Medulla oblongata (tissue), 1 donor: ENCODE results near the gene TRPM5.

ENCODE experiments used
- DNase-seq: peaks from one replicate; pipeline ENCODE4 v3.0.0-alpha.2; 2015; ENCODE audit errors: extremely low spot score

TRPM5 gene

DNA sequence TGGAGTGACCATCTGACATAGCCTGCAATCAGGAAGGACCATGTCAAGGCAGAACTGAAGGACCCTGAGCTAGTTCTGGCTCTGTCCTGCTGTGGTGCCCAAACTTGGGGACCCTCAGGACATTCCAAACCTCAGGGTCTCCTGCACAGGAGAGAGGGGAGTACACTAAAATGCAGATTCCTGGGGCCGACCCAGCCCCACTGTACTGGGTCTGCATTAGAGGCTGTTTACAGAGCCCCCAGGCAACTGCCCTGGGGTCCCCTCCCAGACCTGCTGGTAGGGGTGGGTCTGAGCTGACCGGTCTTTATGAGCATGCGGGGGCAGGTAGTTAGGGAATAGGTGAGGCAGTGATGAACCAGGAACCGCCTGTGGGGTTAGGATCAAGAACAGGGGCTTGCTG is 6.8 kb downstream of the TRPM5 start:
- no peak for DNase-seq

DNA sequence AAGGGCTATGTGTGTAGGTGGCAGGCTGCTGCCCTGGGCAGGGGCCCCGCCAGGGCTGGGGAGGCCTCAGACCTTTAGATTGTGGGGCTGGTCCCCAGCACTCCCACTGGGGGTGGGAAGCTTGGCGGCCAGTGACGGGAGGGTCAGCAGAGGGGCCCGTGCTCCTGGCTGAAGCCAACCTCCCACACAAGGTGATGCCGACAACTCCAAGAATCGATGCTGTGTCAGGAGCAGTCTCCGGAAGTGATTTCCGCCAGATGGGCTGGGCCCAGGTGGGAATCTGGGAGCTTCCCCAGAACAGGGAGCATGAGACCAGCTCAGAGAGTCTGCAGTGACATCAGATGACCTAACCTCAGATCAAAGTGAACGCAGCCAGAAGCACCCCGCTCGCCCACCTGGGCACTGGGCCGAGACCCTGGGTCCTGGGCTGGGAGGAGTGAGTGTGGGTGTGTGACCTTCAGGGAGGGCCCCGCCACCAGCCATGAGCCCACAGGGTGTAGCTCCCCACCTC is 7.7 kb downstream of the TRPM5 start:
- no peak for DNase-seq

DNA sequence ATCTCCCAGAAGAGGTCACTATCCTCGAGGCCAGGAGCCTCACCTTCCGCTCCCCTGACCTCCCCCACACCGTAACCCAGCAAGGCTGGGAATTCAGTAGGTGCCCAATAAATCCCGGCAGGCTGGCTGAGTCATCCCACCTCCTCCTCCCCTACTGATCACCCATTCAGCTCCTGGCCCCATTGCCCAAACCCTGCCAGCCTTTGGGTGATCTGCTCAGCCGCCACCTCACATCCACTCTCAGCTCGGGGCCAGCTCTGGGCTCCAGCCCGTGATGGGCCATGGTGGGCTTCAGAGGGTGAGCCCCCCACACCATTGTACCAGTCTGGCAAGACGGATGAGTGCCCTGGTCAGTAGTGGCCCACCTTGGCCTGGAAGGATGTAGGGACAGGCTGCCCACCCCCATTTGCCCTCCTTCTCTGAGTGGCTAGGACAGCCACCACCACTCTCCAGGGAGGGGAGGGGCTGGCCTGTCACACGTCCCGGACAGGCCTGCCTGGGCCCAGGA is 8.2 kb downstream of the TRPM5 start:
- no peak for DNase-seq

DNA sequence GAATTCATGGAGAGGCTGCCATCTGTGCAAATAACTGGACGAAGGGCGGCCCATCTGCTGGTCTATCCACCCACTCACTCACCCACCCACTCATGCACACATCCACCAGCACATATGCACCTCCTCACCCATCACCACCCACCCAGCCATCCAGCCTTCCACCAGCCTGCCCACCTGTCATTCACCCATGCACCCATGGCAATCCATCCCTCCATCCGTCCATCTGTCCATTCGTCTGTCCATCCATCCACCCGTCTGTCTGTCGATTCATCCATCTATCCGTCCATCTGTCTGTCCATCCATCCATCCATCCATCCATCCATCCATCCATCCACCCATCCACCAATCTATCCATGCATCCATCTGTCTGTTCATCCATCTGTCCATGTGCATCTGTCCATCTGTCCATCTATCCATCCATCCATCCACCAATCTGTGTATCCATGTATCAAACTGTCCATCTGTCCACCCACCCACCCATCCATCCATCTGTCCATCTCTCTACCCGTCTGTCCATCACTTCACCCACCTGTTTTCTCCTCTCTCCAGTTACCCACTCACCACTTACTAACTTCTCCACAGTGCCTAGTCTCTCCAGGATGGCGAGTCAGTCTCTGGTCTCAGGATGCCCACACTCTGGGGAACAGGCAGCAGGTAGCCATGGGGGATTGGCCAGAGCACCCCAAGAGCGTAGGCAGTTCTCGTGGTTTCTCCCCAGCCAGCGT is 8.9 kb downstream of the TRPM5 start:
- DNase-seq: no peak

DNA sequence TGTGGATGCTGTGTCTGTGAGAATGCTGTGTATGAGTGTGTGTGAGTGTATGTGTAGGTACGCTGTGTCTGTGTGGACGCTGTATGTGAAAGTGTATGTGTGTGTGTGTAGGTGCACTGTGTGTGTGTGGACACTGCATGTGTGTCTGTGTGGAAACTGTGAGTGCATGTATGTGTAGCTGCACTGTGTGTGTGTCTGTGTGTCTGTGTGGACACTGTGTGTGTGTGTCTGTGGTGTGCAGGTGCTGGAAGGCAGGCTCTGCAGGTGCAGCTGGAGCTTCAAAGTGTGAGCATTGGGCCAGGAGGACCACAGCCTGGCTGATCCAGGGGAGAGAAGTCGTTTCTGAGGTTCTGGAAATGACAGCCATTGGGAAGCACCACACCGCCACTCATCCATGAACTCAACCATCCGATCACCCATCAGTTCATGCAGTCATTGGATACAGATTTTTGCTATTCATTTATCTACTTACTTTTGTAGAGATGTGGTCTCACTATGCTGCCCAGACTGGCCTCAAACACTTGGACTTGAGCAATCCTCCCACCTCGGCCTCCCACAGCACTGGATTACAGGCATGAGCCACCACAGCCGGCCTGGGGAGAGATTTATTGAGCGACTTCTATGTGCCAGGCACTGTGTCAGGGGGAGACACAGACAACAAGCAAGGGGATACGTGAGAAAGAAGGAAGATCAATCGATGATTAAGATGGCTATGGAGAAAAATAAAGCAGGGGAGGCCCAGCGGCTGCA is 9.6 kb downstream of the TRPM5 start:
- no peak for DNase-seq

DNA sequence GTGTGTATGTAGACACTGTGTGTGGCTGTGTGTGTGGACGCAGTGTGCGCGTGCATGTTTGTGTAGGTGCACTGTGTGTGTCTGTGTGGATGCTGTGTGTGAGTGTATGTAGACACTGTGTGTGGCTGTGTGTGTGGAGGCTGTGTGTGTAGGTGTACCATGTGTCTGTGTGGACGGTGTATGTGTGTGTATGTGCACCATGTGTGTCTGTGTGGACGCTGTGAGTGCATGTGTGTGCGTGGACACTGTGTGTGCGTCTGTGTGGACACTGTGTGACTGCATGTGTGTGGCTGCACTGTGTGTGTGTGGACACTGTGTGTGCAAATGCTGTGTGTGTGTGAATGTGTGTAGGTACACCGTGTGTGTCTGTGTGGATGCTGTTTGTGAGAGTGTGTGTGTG is 10.3 kb downstream of the TRPM5 start:
- DNase-seq: no peak

DNA sequence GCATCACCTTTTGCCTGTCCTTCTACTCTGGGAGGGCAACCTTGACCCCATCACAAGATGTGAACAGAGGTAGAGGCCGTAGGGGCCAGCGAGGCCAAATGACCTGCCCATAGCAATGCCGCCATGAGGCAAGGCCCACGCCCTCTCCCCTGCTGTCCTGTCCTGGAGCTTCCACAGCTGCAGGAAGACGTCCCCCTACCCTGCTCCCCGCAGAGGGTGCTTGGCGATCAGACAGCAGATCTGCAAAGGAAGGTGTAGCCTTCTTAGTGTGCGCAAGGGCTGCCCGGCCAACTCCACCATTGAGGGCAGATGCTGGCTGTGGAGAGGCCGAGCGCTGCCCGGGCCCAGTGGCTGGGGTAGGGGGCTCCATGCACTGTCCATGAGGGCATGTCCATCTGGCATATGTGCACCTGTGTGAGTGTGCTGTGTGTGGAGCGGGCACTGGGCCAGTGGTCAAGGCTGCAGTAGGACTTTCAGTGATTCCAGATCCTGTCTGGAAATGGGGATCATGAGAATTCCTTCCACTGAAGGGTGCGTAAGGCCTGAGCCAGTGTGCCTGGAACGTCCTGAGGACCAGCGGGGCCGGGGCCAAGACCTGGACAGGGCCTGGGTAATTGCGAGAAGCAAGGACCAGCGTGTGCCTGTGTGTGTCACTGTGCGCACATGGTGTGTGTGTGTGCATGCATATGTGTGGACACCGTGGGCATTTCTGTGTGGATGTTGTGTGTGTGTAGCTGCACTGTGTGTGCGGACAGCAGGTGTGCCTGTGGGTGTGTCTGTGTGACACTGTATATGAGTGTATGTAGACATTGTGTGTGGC is 11.0 kb downstream of the TRPM5 start:
- DNase-seq: no peak

DNA sequence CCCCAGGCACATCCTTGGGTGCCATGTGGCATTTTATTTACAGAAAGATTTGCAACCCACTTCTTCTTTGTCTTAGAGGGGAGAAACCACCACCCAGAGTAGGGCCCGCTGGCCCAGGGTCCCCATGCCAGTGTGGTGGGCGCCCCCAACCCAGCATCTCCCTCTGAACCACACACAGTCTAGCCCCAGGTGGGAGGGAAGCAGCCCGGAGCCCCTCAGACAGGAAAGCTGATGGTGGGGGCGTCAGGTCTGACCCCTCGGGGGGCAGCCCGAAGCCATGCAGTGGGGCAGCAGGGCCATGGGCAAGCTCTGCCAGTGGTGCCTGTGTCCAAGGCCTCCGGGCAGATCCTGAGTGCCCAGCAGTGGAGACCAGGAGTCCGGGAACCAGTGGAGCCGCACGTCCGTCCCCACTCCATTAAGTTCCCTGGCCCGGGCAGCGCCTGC is 11.7 kb downstream of the TRPM5 start:
- DNase-seq: no peak

DNA sequence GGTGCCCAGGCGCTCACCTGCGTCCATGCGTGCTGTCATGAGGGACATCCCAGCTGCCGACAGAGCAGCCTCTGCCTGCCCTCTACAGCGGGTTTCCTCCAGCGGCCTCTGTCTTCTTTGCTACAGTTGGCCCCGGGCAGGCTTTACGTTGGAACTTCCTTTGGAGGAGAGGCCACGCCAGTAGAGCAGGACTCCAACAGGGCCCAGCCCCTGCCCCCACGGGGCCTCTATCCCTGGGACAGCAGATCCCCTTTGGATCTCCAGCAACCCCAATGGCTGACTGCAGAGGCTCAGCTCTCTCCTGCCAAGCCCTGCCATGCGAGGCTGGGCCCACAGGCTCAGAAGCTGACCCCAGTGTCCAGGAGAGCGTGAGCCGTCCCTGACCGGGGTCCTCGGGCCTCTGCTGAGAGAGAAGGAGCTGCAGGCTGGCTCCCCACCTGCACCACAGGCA is 12.1 kb downstream of the TRPM5 start:
- DNase-seq: no peak

DNA sequence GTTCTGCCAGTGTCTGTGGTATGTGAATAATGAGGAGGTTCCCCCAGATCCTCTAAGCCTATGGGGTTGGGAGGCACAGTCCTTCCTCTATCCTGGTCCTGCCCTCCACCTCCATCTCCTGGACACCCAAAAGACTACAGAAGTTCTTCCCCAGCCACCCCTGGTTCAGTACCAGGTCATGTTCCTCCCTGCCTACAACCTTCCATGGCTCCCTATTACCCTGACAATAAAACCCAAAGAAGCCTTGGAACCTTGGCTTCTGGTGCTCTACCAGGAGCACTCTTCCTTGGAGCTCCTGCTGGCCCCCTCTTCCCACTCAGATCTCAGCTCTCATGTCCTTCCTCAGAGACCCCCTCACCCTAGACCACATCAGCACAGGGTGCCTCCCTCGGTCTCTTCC is 12.9 kb downstream of the TRPM5 start:
- DNase-seq: no peak

DNA sequence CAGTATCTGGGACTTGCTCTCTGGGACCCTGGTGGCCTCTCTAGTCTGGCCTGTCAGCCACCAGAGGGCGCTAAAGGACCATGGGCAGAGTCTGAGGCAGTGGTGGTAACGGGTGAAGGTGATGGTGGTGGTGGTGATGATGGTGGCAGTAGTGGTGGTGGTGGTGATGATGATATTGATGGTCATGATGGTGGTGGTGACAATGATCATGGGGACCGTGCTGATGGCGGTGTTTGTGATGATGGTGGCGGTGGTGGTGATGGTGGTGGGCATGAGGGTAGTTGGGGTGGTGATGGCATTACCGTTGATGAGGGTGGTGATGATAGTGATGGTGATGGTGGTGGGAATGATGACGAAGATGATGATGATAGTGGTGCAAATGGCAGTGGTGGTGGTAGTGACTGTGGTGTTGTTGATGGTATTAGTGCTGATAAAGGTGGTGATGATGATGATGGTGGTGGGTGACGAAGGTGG is 16.0 kb downstream of the TRPM5 start:
- DNase-seq: peak; percentile 77

DNA sequence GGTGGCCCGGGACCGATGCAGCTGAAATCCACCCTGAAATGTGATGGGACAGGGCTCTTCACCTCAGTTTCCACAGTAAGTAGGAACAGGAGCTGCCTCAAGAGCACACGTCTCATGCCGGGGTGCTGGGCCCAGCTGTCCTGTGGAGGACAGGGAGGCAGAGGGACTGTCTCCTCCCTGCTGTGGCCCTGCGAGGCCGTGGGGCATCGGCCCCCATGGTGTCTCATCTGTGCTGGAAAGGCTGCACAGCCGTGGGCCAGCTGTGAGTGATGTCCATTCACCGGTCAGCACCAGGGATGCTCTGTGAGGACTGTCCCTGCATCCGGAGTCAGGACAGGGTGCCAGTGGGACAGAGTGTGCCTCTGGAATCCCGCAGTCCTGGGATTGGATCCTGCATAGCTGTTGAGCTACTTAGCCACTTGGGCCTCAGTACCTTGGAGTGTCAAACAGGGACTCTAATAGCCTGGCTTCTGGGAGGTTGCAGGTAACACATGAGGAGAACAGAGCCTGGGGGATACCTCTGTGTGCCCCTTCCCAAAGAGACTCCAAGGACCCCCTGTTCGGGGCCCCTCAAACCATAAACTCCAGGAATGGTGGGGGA is 16.5 kb downstream of the TRPM5 start:
- DNase-seq: no peak

DNA sequence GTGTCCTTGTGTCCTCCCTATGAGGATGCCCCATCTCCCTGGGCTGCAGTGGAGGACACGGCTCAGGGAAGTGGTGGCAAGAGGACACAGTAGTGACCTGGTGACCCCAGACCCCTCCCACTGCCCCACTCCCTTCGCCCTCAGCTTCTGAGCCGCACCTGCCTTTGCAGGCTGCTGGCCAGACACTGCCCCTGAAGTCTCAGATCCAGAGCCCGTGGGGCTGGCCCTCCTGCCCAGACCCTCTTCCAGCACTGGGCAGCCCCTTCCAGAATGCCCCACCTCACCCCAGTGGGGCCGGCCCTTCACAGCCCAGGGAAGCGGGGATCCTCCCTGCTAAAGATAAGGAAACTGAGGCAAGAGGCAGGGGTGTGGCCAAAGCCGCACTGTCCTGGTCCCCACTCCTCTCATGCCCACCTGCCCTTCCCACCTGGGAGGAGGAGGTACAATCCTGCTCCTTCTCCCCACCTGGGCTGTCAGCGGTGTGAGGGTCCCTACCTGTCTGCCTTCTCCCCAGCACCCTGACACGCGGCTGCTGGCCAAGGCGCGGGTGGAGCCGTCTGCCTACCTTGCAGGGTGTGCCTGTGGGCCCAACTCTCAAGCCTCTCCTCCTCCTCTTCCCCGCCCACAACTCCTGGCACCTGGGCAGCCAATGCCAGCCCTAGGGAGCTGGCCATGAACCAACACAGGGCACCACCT is 17.3 kb downstream of the TRPM5 start:
- DNase-seq: no peak

DNA sequence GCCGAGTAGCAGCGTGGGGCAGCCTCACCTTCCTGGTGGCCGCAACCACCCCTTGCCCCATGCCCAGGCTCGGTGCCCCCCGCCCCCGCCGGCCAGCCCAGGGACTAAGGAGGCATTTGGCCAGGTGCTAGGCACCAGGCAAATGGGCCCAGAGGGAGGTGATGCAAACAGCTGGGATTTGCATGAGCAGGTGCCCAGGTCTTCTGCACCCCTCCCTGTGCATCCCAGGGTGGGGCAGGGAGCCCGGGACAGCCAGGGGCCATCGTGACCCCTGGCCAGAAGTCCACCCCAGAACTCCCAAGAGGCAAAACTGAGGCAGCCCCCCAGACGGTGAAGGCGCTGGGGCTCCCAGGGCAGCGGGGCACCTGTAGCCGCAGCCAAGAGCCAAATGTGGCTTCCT is 18.1 kb downstream of the TRPM5 start:
- DNase-seq: no peak

DNA sequence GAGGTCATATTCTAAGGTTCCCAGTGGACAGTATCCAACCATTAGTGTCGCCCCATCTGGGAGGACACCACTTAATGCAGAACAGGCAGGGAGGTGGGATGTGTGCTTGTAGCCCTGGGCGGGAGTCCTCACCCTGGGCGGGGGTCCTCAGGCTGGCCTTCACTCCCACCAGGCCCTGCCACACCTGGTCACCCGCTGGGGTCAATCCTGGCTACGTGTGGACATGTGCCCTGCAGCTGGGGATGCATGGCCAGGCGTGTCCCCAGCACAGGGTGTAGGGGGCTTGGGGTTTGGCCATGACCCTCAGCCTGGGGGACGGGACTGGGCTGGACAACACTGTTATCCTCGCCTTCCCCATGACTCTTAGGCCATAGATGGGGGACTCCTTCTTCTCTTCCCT is 18.8 kb downstream of the TRPM5 start:
- DNase-seq: no peak

DNA sequence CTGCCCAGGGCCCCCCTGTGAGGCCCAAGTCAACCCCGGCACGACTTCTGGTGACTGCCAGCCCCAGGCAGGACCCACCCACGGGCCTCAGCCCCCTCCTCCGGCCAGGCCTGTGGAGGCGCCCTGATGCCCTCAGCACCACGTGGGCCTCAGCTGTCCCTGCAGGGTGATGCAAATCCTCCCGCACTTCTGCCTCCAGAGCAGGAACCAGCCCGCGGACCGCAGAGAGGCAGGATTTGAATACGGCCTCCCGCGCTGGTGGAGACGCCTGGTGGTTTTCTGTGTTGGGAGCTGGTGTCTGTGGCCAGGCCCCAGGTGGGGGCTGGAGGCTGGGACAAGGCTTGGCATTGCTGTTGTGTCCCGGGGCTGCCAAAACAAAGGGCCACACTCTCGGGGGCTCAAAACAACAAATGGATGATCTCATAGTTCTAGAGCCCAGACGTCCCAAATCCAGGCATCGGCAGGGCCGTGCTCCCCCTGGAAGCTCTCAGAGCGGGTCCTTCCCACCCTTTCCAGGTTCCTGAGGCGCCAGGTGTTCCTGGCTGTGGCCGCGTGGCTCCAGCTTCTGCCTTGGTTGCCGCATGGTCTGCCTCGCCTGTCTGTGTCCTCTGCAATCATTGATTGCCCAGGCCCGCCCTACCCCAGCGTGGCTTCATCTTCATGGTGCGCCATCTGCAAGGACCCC is 19.4 kb downstream of the TRPM5 start:
- DNase-seq: no peak

DNA sequence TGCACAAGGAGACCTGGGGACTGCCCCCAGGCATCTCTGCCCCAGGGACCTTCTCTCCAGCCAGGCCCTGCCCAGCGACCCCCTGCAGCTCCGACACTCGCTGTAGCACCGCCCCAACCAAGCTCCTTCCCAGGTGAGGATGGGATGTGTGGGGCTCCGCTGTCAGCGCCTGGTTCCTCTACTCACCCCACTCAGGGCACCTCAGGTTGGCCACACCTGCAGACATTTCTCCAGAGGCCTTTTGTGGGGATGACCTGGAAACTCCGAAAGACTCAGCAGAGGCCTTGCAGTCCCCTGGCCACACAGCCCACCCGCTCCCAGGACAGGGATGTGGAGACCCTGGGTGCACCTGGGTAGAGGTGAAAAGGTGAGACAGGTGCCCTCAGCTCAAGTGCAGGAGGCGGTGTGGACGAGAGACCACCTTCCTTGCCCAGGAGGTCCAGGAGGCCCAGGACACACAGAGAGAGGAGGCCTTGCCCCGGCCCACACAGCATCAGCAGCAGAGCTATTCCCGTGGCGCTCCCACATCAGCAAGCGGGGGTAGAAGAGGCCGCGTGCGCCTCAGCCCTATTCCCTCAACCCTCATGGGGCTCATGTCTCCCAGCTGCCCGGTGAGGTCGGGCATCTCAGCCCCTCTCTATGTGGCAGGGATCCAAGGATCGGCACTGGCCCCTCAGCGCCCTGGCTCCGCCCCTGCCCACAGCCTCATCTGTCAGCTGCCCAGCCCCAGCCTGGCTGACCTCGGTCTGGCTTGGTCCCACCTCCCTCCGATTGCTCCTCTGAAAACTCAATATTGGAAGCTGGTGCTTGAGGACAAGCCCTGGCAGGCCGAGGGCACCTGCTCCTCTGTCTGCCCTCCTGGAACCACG is 20.9 kb downstream of the TRPM5 start:
- DNase-seq: no peak

DNA sequence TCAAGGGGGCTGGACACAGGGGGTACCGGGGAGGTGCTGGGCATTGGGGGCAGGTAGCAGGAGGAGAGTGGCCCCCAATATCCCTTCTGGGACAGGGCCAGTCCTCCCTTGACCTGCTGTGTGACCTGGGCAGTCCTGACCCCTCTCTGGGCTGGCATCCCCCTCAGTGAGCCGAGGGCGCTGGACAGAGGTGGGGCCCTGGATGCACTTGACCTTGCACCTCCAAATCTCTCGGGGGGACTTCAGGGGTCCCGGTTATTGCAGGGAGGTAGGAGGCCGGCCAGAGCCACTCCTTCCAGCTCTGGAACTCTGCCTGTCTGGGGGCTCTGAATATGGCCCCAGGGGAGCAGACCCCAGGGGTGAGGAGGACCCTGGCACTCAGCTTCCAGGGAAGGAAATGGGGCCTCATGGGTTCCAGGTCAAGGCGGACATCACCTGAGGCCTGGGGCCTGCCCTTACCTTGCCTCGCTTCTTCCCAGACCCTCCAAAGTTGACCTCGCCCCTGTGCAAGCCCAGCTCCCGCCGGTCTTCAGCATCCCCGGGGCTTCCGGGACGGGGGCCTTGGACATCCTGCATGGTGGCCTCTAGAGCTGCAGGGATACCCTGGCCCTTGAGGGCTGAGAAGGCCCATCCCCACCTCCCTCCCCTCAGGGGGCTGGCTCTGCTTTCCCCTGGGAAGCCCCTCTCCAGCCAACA is 21.7 kb downstream of the TRPM5 start:
- DNase-seq: no peak

DNA sequence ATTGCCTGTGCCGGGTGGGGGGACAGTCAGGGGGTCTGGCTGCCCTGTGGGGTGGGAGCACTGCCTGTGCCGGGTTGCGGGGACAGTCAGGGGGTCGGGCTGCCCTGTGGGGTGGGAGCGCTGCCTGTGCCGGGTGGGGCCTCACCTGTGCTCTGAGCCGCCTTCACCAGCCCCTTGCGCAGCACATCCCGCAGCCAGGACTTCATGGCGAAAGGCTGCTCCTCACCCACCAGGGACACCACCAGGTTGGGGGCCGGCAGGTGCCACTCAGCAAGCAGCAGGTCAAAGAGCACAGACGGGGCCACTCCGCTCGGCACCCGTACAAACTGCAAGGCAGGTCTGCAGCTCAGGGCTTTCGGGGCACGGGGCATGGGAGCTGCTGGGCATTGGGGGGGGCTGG is 22.3 kb downstream of the TRPM5 start:
- DNase-seq: no peak
